ENCODE data around the gene GDA.
A peak's percentile ranks its signal among the peaks of the same experiment; 100 is the strongest.
"Not testable (repeated sequence)": the region's sequence is repeated elsewhere in the genome, so short reads cannot be mapped to it uniquely, and the experiment has no call there.

Gene GDA

GRCh38 chr9:72211047-72211446 lies 61.8 kb downstream of the GDA start:
- DNase-seq: no peak

GRCh38 chr9:72213906-72214305 lies 64.7 kb downstream of the GDA start:
- DNase-seq: no peak

GRCh38 chr9:72217306-72217842 lies 68.1 kb downstream of the GDA start:
- DNase-seq: no peak

GRCh38 chr9:72220589-72220988 lies 71.3 kb downstream of the GDA start:
- DNase-seq: no peak

GRCh38 chr9:72226146-72226812 lies 77.0 kb downstream of the GDA start:
- DNase-seq: no peak

- no peak for DNase-seq
Observed at GRCh38 chr9:72228282-72228681, 79.0 kb downstream of the GDA start.

GRCh38 chr9:72232778-72233177 lies 83.5 kb downstream of the GDA start:
- no peak for DNase-seq

GRCh38 chr9:72247549-72247948 lies 98.3 kb downstream of the GDA start:
- DNase-seq: no peak

GRCh38 chr9:72251589-72251988 lies 102.3 kb downstream of the GDA start:
- no peak for DNase-seq

- DNase-seq: no peak
Observed at GRCh38 chr9:72254901-72255545, 105.8 kb downstream of the GDA start.

- no peak for DNase-seq
Observed at GRCh38 chr9:72255569-72255968, 106.3 kb downstream of the GDA start.

GRCh38 chr9:72256931-72257330 lies 107.7 kb downstream of the GDA start:
- DNase-seq: no peak

GRCh38 chr9:72257814-72258213 lies 108.6 kb downstream of the GDA start:
- DNase-seq: no peak

GRCh38 chr9:72262063-72262462 lies 112.8 kb downstream of the GDA start:
- no peak for DNase-seq

- no peak for DNase-seq
Observed at GRCh38 chr9:72263572-72263971, 114.3 kb downstream of the GDA start.

GRCh38 chr9:72268961-72269360 lies 119.7 kb downstream of the GDA start:
- DNase-seq: no peak

- DNase-seq: not testable (repeated sequence)
Observed at GRCh38 chr9:72270359-72270758, 121.1 kb downstream of the GDA start.

- peak; percentile 36 for DNase-seq
Observed at GRCh38 chr9:72271613-72272478, 122.6 kb downstream of the GDA start.

- DNase-seq: no peak
Observed at GRCh38 chr9:72274441-72274840, 125.2 kb downstream of the GDA start.

GRCh38 chr9:72274916-72275315 lies 125.7 kb downstream of the GDA start:
- DNase-seq: no peak

GRCh38 chr9:72276429-72276828 lies 127.2 kb downstream of the GDA start:
- DNase-seq: no peak

- DNase-seq: no peak
Observed at GRCh38 chr9:72278959-72279358, 129.7 kb downstream of the GDA start.

GRCh38 chr9:72280913-72281500 lies 131.8 kb downstream of the GDA start:
- DNase-seq: peak; percentile 33
